A673 (cell line): ENCODE results near the gene C17orf67.

ENCODE experiments used
- CTCF ChIP-seq: fragments of 300-800, 200-600 bp; sonication (generic); conservative IDR thresholded peaks from 2 replicates; pipeline ENCODE4 v1.5.1; 2017; ENCODE audit warnings: low read depth, mild to moderate bottlenecking, antibody characterized with exemption, low read length, moderate library complexity, mixed read lengths
- EZH2 ChIP-seq: fragments of 200-600 bp; sonication (generic); IDR thresholded peaks from 2 replicates; pipeline ENCODE4 v1.6.1; 2017; ENCODE audit warnings: borderline replicate concordance, low read depth, mild to moderate bottlenecking, mixed read lengths, antibody characterized with exemption, low read length; ENCODE audit not compliant: poor library complexity, severe bottlenecking

GRCh38 chr17:56880133-56880532 is 46.4 kb upstream of the C17orf67 start:
- TF ChIP-seq CTCF (no peak), EZH2 (no peak)
